Activated naive CD8-positive, alpha-beta T cell treated with anti-CD3 and anti-CD28 coated beads for 36 hours (primary cell): ENCODE data around the gene BCHE. TPM values are rescaled to one million over a fixed set of nuclear protein-coding genes. Genes with fewer than 3 reads are reported as not detected.
"Not testable (repeated sequence)": the region's sequence is repeated elsewhere in the genome, so short reads cannot be mapped to it uniquely, and the experiment has no call there.

Experiments used
- DNase-seq: peaks from one replicate; pipeline ENCODE4 v3.0.0; 2021
- H3K27ac Mint-ChIP-seq: one replicate; pipeline ENCODE4 v1.8.0; 2022; ENCODE audit warnings: mild to moderate bottlenecking, moderate library complexity, mixed read lengths
- H3K27me3 Mint-ChIP-seq: one replicate; pipeline ENCODE4 v1.8.0; 2022; ENCODE audit warnings: mild to moderate bottlenecking, mixed read lengths
- H3K36me3 Mint-ChIP-seq: one replicate; pipeline ENCODE4 v1.8.0; 2021; ENCODE audit warnings: mild to moderate bottlenecking, mixed read lengths
- H3K4me1 Mint-ChIP-seq: one replicate; pipeline ENCODE4 v1.8.0; 2021; ENCODE audit warnings: mixed read lengths
- H3K4me3 Mint-ChIP-seq: one replicate; pipeline ENCODE4 v1.8.0; 2022; ENCODE audit warnings: mild to moderate bottlenecking, moderate library complexity, mixed read lengths
- H3K9me3 Mint-ChIP-seq: one replicate; pipeline ENCODE4 v1.8.0; 2022; ENCODE audit warnings: mixed read lengths
- total RNA-seq, 2 experiments: library from RNA; stranded (reverse); gene quantifications; one replicate each; pipeline ENCODE4 v1.2.3, GENCODE V29; 2021

BCHE gene
- total RNA-seq, 2 experiments from 2014 or later, result not detected

GRCh38 chr3:165837801-165838200, 578 bp upstream of the BCHE start:
- no peaks in the 10 kb centered on the region for H3K4me1 Mint-ChIP-seq
- H3K27ac Mint-ChIP-seq, result no peak overlapping the region
- H3K27me3 Mint-ChIP-seq, result no peaks in the 10 kb centered on the region
- H3K9me3 Mint-ChIP-seq, result no peaks in the 10 kb centered on the region
- H3K36me3 Mint-ChIP-seq, result no peaks in the 10 kb centered on the region
- no peak overlapping the region for H3K4me3 Mint-ChIP-seq
- no peak for DNase-seq

DNA sequence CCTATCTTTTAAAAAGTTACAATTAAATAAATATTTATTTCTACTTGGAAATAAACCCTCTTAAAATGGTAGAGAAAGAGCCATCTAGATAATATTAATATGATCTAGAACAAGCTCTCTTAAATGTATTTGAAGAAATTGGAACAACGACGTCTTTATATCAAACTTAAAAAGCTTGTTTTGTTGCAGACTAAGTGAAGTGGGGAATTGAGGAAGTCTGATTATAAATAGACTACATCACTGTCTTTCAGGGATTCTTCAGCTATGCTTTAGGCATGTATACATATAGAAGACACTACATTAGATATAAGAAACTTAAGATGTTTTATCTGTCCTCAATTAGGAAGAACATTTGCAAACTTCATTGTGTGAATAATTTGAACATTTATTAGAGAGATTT, 1.8 kb downstream of the BCHE start:
- Mint-ChIP-seq H3K4me1 (no peaks in the 10 kb centered on the region), H3K9me3 (no peaks in the 10 kb centered on the region), H3K27ac (no peak overlapping the region), H3K36me3 (no peaks in the 10 kb centered on the region), H3K27me3 (no peaks in the 10 kb centered on the region), H3K4me3 (no peak overlapping the region)
- DNase-seq, result no peak

DNA sequence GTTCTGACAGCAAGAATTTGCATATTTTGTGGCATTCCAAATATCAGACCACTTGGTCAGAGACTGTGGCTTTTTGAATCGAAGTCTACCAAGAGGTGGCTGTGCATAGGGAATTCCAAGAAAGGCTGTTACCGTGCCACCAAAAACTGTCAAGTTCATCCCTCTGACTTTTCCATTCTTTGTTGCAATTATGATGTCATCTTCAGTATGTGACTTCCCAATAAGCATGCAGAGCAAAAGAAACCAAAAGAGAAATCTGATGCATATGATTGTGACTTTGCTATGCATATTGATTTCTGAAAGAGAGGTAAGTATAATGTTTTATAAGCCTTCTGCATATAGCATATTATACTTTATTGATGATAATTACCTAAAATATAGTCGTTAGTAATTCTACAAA, 6.5 kb downstream of the BCHE start:
- H3K27ac Mint-ChIP-seq, result no peak overlapping the region
- no peak overlapping the region for H3K4me3 Mint-ChIP-seq
- H3K9me3 Mint-ChIP-seq, result no peaks in the 10 kb centered on the region
- no peaks in the 10 kb centered on the region for H3K27me3 Mint-ChIP-seq
- no peak for DNase-seq
- H3K4me1 Mint-ChIP-seq, result no peaks in the 10 kb centered on the region
- H3K36me3 Mint-ChIP-seq, result no peaks in the 10 kb centered on the region

- H3K9me3 Mint-ChIP-seq, result no peaks in the 10 kb centered on the region
- no peaks in the 10 kb centered on the region for H3K4me1 Mint-ChIP-seq
- DNase-seq, result no peak
- no peaks in the 10 kb centered on the region for H3K36me3 Mint-ChIP-seq
- H3K27me3 Mint-ChIP-seq, result no peaks in the 10 kb centered on the region
- no peak overlapping the region for H3K27ac Mint-ChIP-seq
- H3K4me3 Mint-ChIP-seq, result no peak overlapping the region
Measured at GRCh38 chr3:165827883-165828282, 9.3 kb downstream of the BCHE start.

DNA sequence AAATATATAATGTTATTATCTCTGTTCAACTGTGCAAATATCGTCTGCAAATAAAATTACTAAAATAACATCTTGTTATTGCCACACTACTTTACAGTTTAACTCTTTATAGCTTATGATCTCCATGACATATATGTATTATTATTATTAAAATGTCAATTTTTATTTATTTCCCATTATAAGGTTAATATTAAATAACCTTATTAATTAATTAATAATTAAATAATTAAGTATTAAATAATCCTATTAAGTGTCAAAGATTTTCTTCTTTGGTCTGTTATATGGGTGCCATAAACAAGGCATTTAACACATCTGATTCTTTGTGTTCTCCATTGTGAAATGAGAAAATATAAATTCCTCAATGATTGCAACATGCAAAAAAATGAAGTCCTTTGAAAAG, 10.0 kb downstream of the BCHE start:
- no peak overlapping the region for H3K4me3 Mint-ChIP-seq
- no peak for DNase-seq
- H3K4me1 Mint-ChIP-seq, result no peaks in the 10 kb centered on the region
- no peaks in the 10 kb centered on the region for H3K36me3 Mint-ChIP-seq
- peaks cover 1% of the 10 kb centered on the region for H3K9me3 Mint-ChIP-seq
- H3K27ac Mint-ChIP-seq, result no peak overlapping the region
- H3K27me3 Mint-ChIP-seq, result no peaks in the 10 kb centered on the region

DNA sequence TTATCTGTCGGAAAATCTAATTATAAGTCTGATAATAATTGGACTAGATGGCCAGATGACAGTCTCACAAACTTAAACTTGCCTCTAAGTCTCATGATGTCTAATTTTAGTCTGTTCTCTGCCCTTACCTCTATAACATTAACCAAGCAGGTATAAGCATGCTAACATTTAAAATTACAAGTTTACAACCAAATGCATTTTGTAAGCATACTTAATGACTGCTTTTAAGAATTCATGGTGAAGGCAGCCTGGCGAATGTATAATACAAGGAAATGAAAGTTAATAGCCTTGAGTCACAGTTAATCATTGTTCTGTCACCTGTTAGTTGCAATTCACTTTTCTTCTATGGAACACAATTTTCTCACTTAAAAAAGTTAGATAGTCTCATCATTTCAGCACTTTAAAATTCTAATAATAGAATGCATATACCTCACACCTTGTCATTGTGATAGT, 16.5 kb downstream of the BCHE start:
- Mint-ChIP-seq H3K27me3 (no peaks in the 10 kb centered on the region), H3K9me3 (peaks cover 3% of the 10 kb centered on the region), H3K36me3 (no peaks in the 10 kb centered on the region), H3K4me3 (no peak overlapping the region), H3K4me1 (no peaks in the 10 kb centered on the region), H3K27ac (no peak overlapping the region)
- no peak for DNase-seq

DNA sequence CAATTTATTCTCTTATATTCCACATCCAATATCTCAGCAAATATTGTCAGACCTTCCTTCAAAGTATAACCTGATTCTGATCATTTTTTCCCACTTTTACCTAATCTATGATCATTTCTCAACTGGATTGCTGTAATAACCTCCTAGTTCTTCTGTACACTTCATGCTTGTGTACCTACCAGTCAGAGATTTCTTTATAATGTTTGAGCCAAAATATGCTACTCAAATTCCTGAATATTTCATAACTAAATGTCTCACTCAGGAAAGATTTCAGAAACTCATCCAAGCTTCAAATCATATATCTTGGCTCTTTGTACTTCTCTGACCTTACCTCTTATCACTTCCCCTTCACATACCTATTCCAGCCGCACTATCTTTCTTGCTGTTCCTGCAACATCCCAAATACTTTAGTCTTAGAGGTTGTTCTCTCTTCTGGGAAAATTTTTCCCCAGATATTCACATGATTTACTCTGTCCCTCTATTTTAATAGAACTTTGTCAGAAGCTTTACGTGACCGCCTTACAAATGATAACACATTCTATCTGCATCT, 20.0 kb downstream of the BCHE start:
- peaks cover 2% of the 10 kb centered on the region for H3K9me3 Mint-ChIP-seq
- H3K4me3 Mint-ChIP-seq, result no peak overlapping the region
- no peak overlapping the region for H3K27ac Mint-ChIP-seq
- H3K36me3 Mint-ChIP-seq, result no peaks in the 10 kb centered on the region
- no peaks in the 10 kb centered on the region for H3K4me1 Mint-ChIP-seq
- no peaks in the 10 kb centered on the region for H3K27me3 Mint-ChIP-seq
- no peak for DNase-seq

DNA sequence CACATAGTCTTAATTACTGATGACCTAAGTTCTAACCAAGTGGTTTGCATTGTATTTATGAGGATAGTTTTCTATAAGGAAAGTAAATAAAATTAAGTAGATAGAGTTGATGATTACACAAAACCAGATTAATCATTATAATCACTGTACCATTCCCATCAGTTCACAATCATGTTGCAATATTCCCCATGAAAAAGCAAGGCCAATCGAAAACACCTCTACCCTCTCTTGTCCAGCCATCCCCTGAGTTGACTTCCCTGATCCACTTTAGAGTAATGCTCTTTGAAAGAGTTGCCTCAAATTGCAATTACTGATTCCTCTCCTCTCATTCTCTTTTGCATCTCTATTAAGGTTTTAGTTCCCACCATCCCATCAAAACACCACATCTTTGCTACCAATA, 21.0 kb downstream of the BCHE start:
- H3K27ac Mint-ChIP-seq, result no peak overlapping the region
- peaks cover under 1% of the 10 kb centered on the region for H3K9me3 Mint-ChIP-seq
- H3K27me3 Mint-ChIP-seq, result no peaks in the 10 kb centered on the region
- H3K4me1 Mint-ChIP-seq, result no peaks in the 10 kb centered on the region
- no peak for DNase-seq
- H3K36me3 Mint-ChIP-seq, result no peaks in the 10 kb centered on the region
- H3K4me3 Mint-ChIP-seq, result no peak overlapping the region

- H3K4me3 Mint-ChIP-seq, result no peak overlapping the region
- H3K27me3 Mint-ChIP-seq, result no peaks in the 10 kb centered on the region
- H3K27ac Mint-ChIP-seq, result no peak overlapping the region
- H3K4me1 Mint-ChIP-seq, result no peaks in the 10 kb centered on the region
- DNase-seq, result no peak
- no peaks in the 10 kb centered on the region for H3K9me3 Mint-ChIP-seq
- H3K36me3 Mint-ChIP-seq, result no peaks in the 10 kb centered on the region
Measured at GRCh38 chr3:165815682-165816081, 21.5 kb downstream of the BCHE start.

DNA sequence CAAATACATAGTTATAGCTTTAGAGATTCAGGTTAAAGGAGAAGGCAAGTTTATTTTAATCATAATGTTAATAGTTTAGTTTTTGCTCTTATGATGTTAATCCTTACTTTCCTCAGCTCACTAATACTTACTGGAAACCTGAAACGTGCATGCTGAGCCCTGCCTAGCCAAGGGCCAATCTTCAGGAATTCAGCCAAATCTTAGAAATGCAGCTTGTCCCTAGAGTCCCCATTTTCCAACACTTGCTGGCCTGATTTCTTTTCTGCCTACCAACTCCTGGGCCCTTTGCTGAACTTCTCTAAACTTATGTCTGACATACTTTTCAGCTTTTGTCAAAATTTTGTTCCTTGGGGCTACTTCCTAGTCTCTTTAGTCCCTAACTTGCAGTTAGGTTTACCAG, 22.8 kb downstream of the BCHE start:
- Mint-ChIP-seq H3K4me1 (no peaks in the 10 kb centered on the region), H3K27me3 (no peaks in the 10 kb centered on the region), H3K4me3 (no peak overlapping the region), H3K36me3 (no peaks in the 10 kb centered on the region), H3K9me3 (no peaks in the 10 kb centered on the region), H3K27ac (no peak overlapping the region)
- no peak for DNase-seq

DNA sequence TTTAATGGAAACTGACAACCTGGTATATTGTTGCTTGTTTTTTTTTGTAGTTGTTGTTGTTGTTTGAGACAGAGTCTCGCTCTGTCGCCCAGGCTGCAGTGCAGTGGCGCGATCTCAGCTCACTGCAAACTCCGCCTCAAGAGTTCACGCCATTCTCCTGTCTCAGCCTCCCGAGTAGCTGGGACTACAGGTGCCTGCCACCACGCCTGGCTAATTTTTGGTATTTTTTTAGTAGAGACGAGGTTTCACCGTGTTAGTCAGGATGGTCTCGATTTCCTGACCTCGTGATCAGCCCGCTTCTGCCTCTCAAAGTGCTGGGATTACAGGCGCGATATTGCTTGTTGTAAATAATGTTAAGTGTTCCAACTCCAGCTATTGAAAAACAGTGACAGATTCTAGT, 29.3 kb downstream of the BCHE start:
- H3K4me3 Mint-ChIP-seq, H3K9me3 Mint-ChIP-seq, H3K27ac Mint-ChIP-seq, DNase-seq, H3K4me1 Mint-ChIP-seq, H3K27me3 Mint-ChIP-seq, H3K36me3 Mint-ChIP-seq: not testable (repeated sequence)

DNA sequence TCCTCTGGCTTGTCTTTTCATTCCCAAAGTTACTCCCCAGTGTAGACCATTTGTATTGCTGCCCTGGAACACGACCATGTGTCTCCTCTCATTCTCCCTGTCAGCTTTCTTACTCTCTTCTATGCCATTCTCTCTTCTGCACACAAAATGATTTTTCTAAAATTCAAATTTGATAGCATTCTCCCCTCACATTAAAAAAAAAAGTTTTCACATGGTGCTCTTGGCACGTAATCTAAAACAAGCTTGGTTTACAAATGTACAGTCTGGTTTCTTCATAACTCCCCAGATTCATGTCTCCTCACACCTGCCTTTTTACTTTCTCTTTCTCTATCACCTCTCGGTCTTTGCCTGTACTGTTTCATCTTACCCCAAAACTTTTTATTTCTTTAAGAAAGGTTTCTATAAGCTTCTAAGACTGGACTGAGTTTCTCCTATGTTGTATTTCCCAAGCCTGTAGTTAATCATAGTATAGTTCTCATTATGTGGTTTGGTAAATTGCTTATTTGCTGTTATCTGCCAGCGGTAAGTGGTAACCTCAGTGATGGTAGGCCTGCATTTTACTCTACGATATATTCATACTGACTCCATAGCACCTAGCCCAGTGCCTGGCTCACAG, 31.2 kb downstream of the BCHE start:
- no peak overlapping the region for H3K27ac Mint-ChIP-seq
- H3K27me3 Mint-ChIP-seq, result no peaks in the 10 kb centered on the region
- H3K9me3 Mint-ChIP-seq, result peaks cover 2% of the 10 kb centered on the region
- H3K36me3 Mint-ChIP-seq, result no peaks in the 10 kb centered on the region
- no peak for DNase-seq
- no peaks in the 10 kb centered on the region for H3K4me1 Mint-ChIP-seq
- H3K4me3 Mint-ChIP-seq, result no peak overlapping the region

DNA sequence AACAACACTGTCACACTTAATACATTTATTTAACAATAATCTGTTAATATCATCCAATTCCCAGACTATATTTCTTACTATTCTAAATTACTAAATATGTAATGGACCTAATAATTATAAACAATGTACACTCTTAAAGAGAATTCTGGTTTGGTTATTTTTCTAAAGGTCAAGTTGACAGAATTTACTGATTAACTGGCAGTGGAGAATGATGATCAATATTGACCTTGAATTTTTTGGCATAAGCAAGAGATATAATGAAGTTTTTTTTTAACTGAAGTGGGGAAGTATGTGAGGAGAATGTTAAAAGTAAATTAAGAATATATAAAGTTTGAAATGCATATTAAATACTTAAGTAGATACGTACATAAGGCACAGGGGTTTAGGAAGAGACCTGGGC, 33.8 kb downstream of the BCHE start:
- no peak overlapping the region for H3K27ac Mint-ChIP-seq
- peaks cover 2% of the 10 kb centered on the region for H3K9me3 Mint-ChIP-seq
- DNase-seq, result no peak
- no peaks in the 10 kb centered on the region for H3K36me3 Mint-ChIP-seq
- H3K4me3 Mint-ChIP-seq, result no peak overlapping the region
- H3K27me3 Mint-ChIP-seq, result no peaks in the 10 kb centered on the region
- no peaks in the 10 kb centered on the region for H3K4me1 Mint-ChIP-seq

DNA sequence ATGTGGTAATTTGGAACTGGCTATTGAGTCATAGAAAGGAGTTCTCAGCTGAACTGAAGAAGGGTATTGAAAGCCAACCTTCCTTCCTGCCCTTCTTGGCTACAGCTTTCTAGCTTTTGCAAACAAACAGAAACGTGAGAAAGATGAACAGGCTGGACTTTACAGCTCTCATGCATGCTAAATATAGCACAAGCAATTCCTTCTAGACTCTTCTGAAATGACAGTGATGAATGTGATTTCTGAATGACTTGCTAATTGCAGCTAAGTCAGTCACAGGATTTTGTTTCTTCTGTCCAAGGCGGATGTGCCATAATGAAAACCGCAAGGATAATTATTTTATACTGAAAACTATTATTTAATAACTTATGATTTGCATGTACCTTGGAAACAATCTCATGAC, 36.3 kb downstream of the BCHE start:
- DNase-seq, result no peak
- Mint-ChIP-seq H3K9me3 (peaks cover 4% of the 10 kb centered on the region), H3K4me3 (no peak overlapping the region), H3K4me1 (no peaks in the 10 kb centered on the region), H3K27ac (no peak overlapping the region), H3K36me3 (no peaks in the 10 kb centered on the region), H3K27me3 (no peaks in the 10 kb centered on the region)

DNA sequence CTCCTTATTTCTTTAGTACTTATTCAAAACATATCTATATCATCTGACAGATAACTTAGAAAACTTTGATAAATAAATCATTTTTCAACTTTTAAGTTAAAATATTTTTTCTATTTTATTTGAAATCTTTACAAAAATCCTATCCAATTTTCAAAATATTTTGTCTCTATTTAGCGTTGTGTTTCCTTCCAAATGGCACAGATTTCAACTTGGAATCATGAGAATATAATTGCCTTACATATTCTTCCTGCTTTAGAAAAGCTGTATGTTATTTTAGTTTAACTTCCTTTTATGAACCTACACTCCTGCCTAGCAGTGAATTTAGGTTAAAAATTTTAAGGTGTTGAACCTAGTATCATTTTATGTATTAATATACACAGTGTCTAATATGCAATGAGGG, 38.2 kb downstream of the BCHE start:
- H3K36me3 Mint-ChIP-seq, result no peaks in the 10 kb centered on the region
- no peak overlapping the region for H3K27ac Mint-ChIP-seq
- H3K27me3 Mint-ChIP-seq, result no peaks in the 10 kb centered on the region
- H3K4me3 Mint-ChIP-seq, result no peak overlapping the region
- peaks cover 4% of the 10 kb centered on the region for H3K9me3 Mint-ChIP-seq
- H3K4me1 Mint-ChIP-seq, result no peaks in the 10 kb centered on the region
- DNase-seq, result no peak

- Mint-ChIP-seq H3K9me3 (peaks cover 5% of the 10 kb centered on the region), H3K36me3 (no peaks in the 10 kb centered on the region), H3K4me3 (no peak overlapping the region), H3K27me3 (no peaks in the 10 kb centered on the region), H3K4me1 (no peaks in the 10 kb centered on the region), H3K27ac (no peak overlapping the region)
- DNase-seq, result no peak
Measured at GRCh38 chr3:165797551-165797950, 39.7 kb downstream of the BCHE start.
